Uterus (tissue), 4 donors: ENCODE measurements around the gene PRRX2. TPM values are rescaled to one million over a fixed set of nuclear protein-coding genes. Genes with fewer than 3 reads are reported as not detected.

Experiments used
- DNase-seq, 2 donors: peaks; one replicate each; pipeline ENCODE4 v3.0.0-alpha.2; 2019 to 2020
- H3K27ac ChIP-seq, 2 donors: fragments of 200-600 bp; sonication (generic); 1 replicate in 1 of 2; 2 replicates in 1 of 2; pipeline ENCODE4 v1.5.1; 2016 to 2018
- H3K27me3 ChIP-seq, 2 donors: fragments of 200-600 bp; sonication (generic); one replicate each; pipeline ENCODE4 v1.5.1; 2018 to 2019; ENCODE audit warnings: control low read depth in 1 of 2
- H3K36me3 ChIP-seq, 2 donors: fragments of 200-600 bp; sonication (generic); one replicate each; pipeline ENCODE4 v1.5.1; 2019; ENCODE audit warnings: control low read depth in 1 of 2
- H3K4me1 ChIP-seq, 2 donors: fragments of 200-600 bp; sonication (generic); one replicate each; pipeline ENCODE4 v1.5.1; 2018 to 2019; ENCODE audit warnings: control low read depth in 1 of 2
- H3K4me3 ChIP-seq, 2 donors: fragments of 200-600 bp; sonication (generic); 1 replicate in 1 of 2; 2 replicates in 1 of 2; pipeline ENCODE4 v1.5.1; 2018 to 2019; ENCODE audit warnings: mild to moderate bottlenecking in 1 of 2
- H3K9me3 ChIP-seq, 2 donors: fragments of 200-600 bp; sonication (generic); one replicate each; pipeline ENCODE4 v1.5.1; 2019; ENCODE audit warnings: control low read depth in 1 of 2
- POLR2A ChIP-seq, 2 donors: fragments of 450-650 bp; IDR thresholded peaks; one replicate each; pipeline ENCODE4 v1.6.1; 2016; ENCODE audit warnings: antibody characterized with exemption in 2 of 2, mild to moderate bottlenecking in 1 of 2, moderate library complexity in 1 of 2
- intact Hi-C: fragments of 100-400 bp; cut with DNase I; formaldehyde crosslinking; loops from one replicate; pipeline ENCODE4 v1.15.1; 2023; ENCODE audit warnings: low total_unique reads
- total RNA-seq, 4 donors: library from RNA; depleted of rRNA in 3 of 4; stranded (reverse); fragments of >200 nt in 3 of 4; gene quantifications; one replicate each; pipeline versions ENCODE4 v1.1.0 to v1.2.4, GENCODE V29; 2014 to 2023
- TF ChIP-seq, protein P1 (sequence below), 4 experiments: fragments of 200-600 bp in 2 of 4; fragments of 450-650 bp in 2 of 4; sonication (generic) in 2 of 4; IDR thresholded peaks; one replicate each; pipeline ENCODE4 v1.5.1; 2016 to 2019; ENCODE audit warnings: antibody characterized with exemption in 4 of 4, mild to moderate bottlenecking in 2 of 4, moderate library complexity in 1 of 4
- donor health status: DM: yes; HTN: yes; CAD: no.

PRRX2 gene
- total RNA-seq, 4 donors from 2014 or later, result 3.5 to 5.5 TPM; not detected in 2

DNA sequence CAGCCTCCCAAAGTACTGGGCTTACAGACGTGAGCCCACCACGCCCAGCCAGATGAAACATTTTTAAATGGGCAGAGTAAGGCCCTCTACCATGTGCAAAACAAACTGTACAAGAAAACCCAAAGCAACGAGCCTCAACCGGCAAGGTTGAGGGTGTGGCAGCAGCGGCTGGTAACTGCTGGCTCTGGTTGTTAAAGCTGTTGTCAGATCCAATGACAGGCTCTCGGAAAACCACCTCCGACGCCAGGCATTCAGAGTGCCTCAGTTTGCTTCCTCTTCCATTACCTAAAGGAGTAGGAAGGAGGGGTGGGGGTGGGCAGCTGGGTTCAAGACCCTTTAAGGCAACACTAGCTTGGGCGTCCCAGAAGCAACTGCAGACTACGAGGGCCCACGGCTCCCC, 21.1 kb upstream of the PRRX2 start:
- TF ChIP-seq, protein P1, sequence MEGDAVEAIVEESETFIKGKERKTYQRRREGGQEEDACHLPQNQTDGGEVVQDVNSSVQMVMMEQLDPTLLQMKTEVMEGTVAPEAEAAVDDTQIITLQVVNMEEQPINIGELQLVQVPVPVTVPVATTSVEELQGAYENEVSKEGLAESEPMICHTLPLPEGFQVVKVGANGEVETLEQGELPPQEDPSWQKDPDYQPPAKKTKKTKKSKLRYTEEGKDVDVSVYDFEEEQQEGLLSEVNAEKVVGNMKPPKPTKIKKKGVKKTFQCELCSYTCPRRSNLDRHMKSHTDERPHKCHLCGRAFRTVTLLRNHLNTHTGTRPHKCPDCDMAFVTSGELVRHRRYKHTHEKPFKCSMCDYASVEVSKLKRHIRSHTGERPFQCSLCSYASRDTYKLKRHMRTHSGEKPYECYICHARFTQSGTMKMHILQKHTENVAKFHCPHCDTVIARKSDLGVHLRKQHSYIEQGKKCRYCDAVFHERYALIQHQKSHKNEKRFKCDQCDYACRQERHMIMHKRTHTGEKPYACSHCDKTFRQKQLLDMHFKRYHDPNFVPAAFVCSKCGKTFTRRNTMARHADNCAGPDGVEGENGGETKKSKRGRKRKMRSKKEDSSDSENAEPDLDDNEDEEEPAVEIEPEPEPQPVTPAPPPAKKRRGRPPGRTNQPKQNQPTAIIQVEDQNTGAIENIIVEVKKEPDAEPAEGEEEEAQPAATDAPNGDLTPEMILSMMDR (IDR thresholded peaks at IDR 0.05), result no peak
- TF ChIP-seq POLR2A (IDR thresholded peaks at IDR 0.05), result no peak
- Histone ChIP-seq H3K27me3 (no peaks in the 10 kb centered on the region), H3K36me3 (no peaks in the 10 kb centered on the region), H3K9me3 (no peaks in the 10 kb centered on the region), H3K4me1 (peaks cover 0 to 14% of the 10 kb centered on the region in 2 donors), H3K4me3 (no peak overlapping the region), H3K27ac (no peak overlapping the region)
- intact Hi-C loops, result loop anchor here (10.0 kb wide), 1 partner anchor 140 kb away; no protein-coding TSS in a partner anchor
- no peak for DNase-seq

DNA sequence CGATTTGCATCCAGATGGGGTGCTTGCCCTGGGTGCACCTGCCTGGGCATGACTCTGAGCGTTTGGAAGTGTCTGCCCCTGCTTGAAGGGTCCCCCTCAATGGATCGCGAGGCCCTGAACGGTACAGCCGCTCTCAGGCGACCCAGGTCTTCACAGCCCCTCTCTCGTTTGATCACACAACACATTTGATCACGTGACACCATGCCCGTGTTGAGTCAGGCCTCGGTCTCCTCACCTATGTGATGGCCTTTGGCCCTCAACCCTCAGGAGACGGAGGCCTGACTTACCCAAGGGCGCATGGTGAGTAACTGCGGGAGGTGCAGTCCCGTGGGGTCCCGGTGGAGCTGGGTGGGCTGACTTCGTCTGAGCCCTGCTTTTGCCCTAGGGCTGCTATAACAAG, 20.5 kb upstream of the PRRX2 start:
- no peak for DNase-seq
- no peak for TF ChIP-seq POLR2A (IDR thresholded peaks at IDR 0.05)
- Histone ChIP-seq H3K27me3 (no peaks in the 10 kb centered on the region), H3K9me3 (no peaks in the 10 kb centered on the region), H3K36me3 (no peaks in the 10 kb centered on the region), H3K4me3 (no peak overlapping the region), H3K27ac (no peak overlapping the region), H3K4me1 (peaks cover 0 to 10% of the 10 kb centered on the region in 2 donors)
- intact Hi-C loops, result loop anchor here (10.0 kb wide), 1 partner anchor 140 kb away; no protein-coding TSS in a partner anchor

DNA sequence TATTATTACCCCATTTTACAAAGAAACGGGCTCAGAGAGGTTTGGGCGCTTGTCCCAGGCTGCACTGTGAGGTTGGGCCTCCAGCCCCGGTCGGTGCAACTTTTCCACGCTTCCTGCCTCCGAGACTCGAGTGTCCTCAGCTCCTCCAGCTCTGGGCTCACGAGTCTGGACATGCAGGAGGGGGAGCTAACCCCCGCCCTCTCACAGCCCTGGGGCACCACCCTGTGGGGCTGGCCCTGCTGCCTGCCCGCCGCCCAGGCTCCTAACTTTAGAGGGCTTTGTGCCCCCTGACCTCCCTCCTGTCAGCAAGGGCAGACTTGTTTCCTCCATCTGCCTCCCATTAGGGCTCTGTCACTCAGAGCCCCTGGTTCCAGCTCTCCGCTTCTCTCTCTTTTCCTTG, 19.2 kb upstream of the PRRX2 start:
- H3K27ac ChIP-seq, result no peak overlapping the region
- DNase-seq, result no peak
- no peaks in the 10 kb centered on the region for H3K27me3 ChIP-seq
- H3K9me3 ChIP-seq, result no peaks in the 10 kb centered on the region
- H3K4me1 ChIP-seq, result no peaks in the 10 kb centered on the region
- intact Hi-C loops, result loop anchor here (10.0 kb wide), 1 partner anchor 139 kb away; no protein-coding TSS in a partner anchor
- no peak overlapping the region for H3K4me3 ChIP-seq
- no peaks in the 10 kb centered on the region for H3K36me3 ChIP-seq
- no peak for TF ChIP-seq POLR2A (IDR thresholded peaks at IDR 0.05)
- TF ChIP-seq, protein P1 (IDR thresholded peaks at IDR 0.05), result no peak

DNA sequence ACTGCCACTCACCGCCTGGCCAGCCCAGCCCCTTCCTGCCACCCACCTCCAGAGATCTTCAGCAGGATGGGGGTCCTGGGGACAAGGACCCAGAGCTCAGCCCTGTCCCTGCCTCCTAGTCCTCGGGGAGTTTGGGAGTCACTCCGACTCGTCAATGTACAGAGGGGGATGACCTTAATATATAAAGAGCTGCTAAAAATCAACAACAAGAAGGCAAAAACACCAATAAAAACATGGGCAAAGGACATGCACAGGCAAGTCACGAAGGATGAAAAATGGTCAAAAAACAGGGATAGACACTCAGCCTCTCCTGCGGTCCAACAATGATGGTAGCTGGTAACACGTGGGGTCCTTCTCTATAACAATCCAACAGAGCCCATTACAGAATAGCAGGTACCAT, 18.8 kb upstream of the PRRX2 start:
- Histone ChIP-seq H3K27ac (no peak overlapping the region), H3K36me3 (no peaks in the 10 kb centered on the region), H3K27me3 (no peaks in the 10 kb centered on the region), H3K4me1 (no peaks in the 10 kb centered on the region), H3K9me3 (no peaks in the 10 kb centered on the region), H3K4me3 (no peak overlapping the region)
- intact Hi-C loops, result loop anchor here (10.0 kb wide), 1 partner anchor 138 kb away; no protein-coding TSS in a partner anchor
- no peak for TF ChIP-seq POLR2A (IDR thresholded peaks at IDR 0.05)
- TF ChIP-seq, protein P1 (IDR thresholded peaks at IDR 0.05), result no peak
- no peak for DNase-seq

DNA sequence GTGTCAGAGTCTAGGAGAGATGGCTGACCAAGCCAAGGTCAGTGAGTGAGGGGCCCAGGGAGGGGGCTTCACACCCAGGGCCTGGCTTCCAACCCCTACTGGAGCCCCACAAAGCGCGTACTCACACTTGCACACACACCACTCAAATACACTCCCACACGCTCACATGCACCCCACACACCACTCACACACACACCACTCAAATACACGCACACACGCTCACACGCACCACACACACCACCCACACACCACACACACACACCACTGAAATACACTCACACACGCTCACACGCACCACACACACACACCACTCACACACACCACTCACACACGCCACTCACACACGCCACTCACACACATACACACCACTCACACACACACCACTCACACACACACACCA, 17.8 kb upstream of the PRRX2 start:
- intact Hi-C loops, result loop anchor here (10.0 kb wide), 1 partner anchor 137 kb away; no protein-coding TSS in a partner anchor
- TF ChIP-seq, protein P1 (IDR thresholded peaks at IDR 0.05), result no peak
- no peak for TF ChIP-seq POLR2A (IDR thresholded peaks at IDR 0.05)
- no peak for DNase-seq
- Histone ChIP-seq H3K4me3 (no peak overlapping the region), H3K27me3 (no peaks in the 10 kb centered on the region), H3K27ac (no peak overlapping the region), H3K36me3 (no peaks in the 10 kb centered on the region), H3K9me3 (no peaks in the 10 kb centered on the region), H3K4me1 (no peaks in the 10 kb centered on the region)
